Mesodermal cell (in vitro differentiated cells): Measurements from ENCODE around the gene APOL5.
"Not testable (repeated sequence)": the region's sequence is repeated elsewhere in the genome, so short reads cannot be mapped to it uniquely, and the experiment has no call there.

ENCODE experiments used
- H3K27ac ChIP-seq: 2 replicates; pipeline ENCODE4 v1.7.0; 2013; ENCODE audit warnings: mild to moderate bottlenecking, low read depth, low read length, moderate library complexity; ENCODE audit not compliant: severe bottlenecking
- H3K36me3 ChIP-seq: 2 replicates; pipeline ENCODE4 v1.7.1; 2013; ENCODE audit warnings: mild to moderate bottlenecking, low read length, moderate library complexity; ENCODE audit not compliant: control insufficient read depth, insufficient read depth
- H3K4me1 ChIP-seq: one replicate; pipeline ENCODE4 v1.7.1; 2013; ENCODE audit warnings: mild to moderate bottlenecking, low read length; ENCODE audit not compliant: insufficient read depth, control insufficient read depth, poor library complexity, severe bottlenecking
- H3K4me3 ChIP-seq: 2 replicates; pipeline ENCODE4 v1.7.0; 2013; ENCODE audit warnings: low read length, control low read depth, mild to moderate bottlenecking; ENCODE audit not compliant: insufficient read depth, poor library complexity, severe bottlenecking; ENCODE audit errors: extremely low read depth
- H3K9me3 ChIP-seq: 2 replicates; pipeline ENCODE4 v1.7.1; 2013; ENCODE audit warnings: mild to moderate bottlenecking, low read length, moderate library complexity; ENCODE audit not compliant: control insufficient read depth
- WGBS, 2 experiments: methylation state at CpG; one replicate each; pipeline ENCODE4 v1.1.5; 2013; ENCODE audit warnings: missing lambda C conversion rate in 2 of 2; ENCODE audit not compliant: insufficient coverage in 2 of 2; 5-methylcytosine and 5-hydroxymethylcytosine counted together

Gene APOL5

GRCh38 chr22:35686298-35686697 lies 31.4 kb upstream of the APOL5 start:
- H3K4me3 ChIP-seq = no peak overlapping the region
- WGBS, 2 experiments = 75 to 84% methylated on average over 2 to 3 of the region's 4 CpGs

GRCh38 chr22:35687461-35687860 lies 30.2 kb upstream of the APOL5 start:
- Histone ChIP-seq H3K9me3 (no peaks in the 10 kb centered on the region), H3K4me3 (no peak overlapping the region), H3K4me1 (no peaks in the 10 kb centered on the region), H3K36me3 (no peaks in the 10 kb centered on the region), H3K27ac (no peak overlapping the region)
- WGBS, 2 experiments = 87 to 88% methylated on average over 5 to 6 of the region's 6 CpGs

More at GRCh38 chr22:35686298-35686697, 31.4 kb upstream of the APOL5 start:
- Histone ChIP-seq H3K27ac (no peak overlapping the region), H3K36me3 (no peaks in the 10 kb centered on the region), H3K4me1 (no peaks in the 10 kb centered on the region), H3K9me3 (no peaks in the 10 kb centered on the region)

GRCh38 chr22:35688913-35689675 lies 28.6 kb upstream of the APOL5 start:
- H3K9me3 ChIP-seq = no peaks in the 10 kb centered on the region
- WGBS, 2 experiments = 89 to 92% methylated on average over 8 of the region's 10 CpGs
- H3K27ac ChIP-seq = no peak overlapping the region
- H3K4me1 ChIP-seq = no peaks in the 10 kb centered on the region
- H3K36me3 ChIP-seq = no peaks in the 10 kb centered on the region
- no peak overlapping the region for H3K4me3 ChIP-seq

- no peak overlapping the region for H3K4me3 ChIP-seq
- no peak overlapping the region for H3K27ac ChIP-seq
- WGBS, 2 experiments = no CpG with 5 or more reads among the region's 1 CpG
- H3K4me1 ChIP-seq = no peaks in the 10 kb centered on the region
- no peaks in the 10 kb centered on the region for H3K9me3 ChIP-seq
- H3K36me3 ChIP-seq = no peaks in the 10 kb centered on the region
Observed at GRCh38 chr22:35690001-35690400, 27.7 kb upstream of the APOL5 start.

GRCh38 chr22:35695202-35695601 lies 22.5 kb upstream of the APOL5 start:
- WGBS, 2 experiments = 74 to 78% methylated on average over 6 of the region's 13 CpGs
- Histone ChIP-seq H3K27ac (no peak overlapping the region), H3K4me1 (no peaks in the 10 kb centered on the region)

GRCh38 chr22:35697142-35697541 lies 20.5 kb upstream of the APOL5 start:
- no peaks in the 10 kb centered on the region for H3K36me3 ChIP-seq
- H3K4me1 ChIP-seq = no peaks in the 10 kb centered on the region
- H3K9me3 ChIP-seq = no peaks in the 10 kb centered on the region
- 84 to 89% methylated on average over 3 to 5 of the region's 14 CpGs for WGBS, 2 experiments
- no peak overlapping the region for H3K4me3 ChIP-seq
- H3K27ac ChIP-seq = no peak overlapping the region

More at GRCh38 chr22:35695202-35695601, 22.5 kb upstream of the APOL5 start:
- no peaks in the 10 kb centered on the region for H3K9me3 ChIP-seq
- no peaks in the 10 kb centered on the region for H3K36me3 ChIP-seq
- no peak overlapping the region for H3K4me3 ChIP-seq

- not testable (repeated sequence) for H3K27ac ChIP-seq, H3K36me3 ChIP-seq, H3K4me1 ChIP-seq, H3K4me3 ChIP-seq, H3K9me3 ChIP-seq
- WGBS, 2 experiments = 100% methylated on average over 1 of the region's 6 CpGs; no CpG with 5 or more reads in 1 of the 2 experiments
Observed at GRCh38 chr22:35699852-35700251, 17.8 kb upstream of the APOL5 start.

- H3K36me3 ChIP-seq = no peaks in the 10 kb centered on the region
- no peak overlapping the region for H3K4me3 ChIP-seq
- WGBS, 2 experiments = 89 to 93% methylated on average over 5 to 6 of the region's 7 CpGs
- no peak overlapping the region for H3K27ac ChIP-seq
- H3K4me1 ChIP-seq = no peaks in the 10 kb centered on the region
- H3K9me3 ChIP-seq = no peaks in the 10 kb centered on the region
Observed at GRCh38 chr22:35703861-35704584, 13.6 kb upstream of the APOL5 start.

- 97% methylated on average over 3 of the region's 3 CpGs; no CpG with 5 or more reads in 1 of the 2 experiments for WGBS, 2 experiments
- Histone ChIP-seq H3K36me3 (no peaks in the 10 kb centered on the region), H3K9me3 (no peaks in the 10 kb centered on the region), H3K27ac (no peak overlapping the region), H3K4me3 (no peak overlapping the region), H3K4me1 (no peaks in the 10 kb centered on the region)
Observed at GRCh38 chr22:35705141-35705540, 12.5 kb upstream of the APOL5 start.

- no peak overlapping the region for H3K27ac ChIP-seq
- H3K9me3 ChIP-seq = no peaks in the 10 kb centered on the region
- no peaks in the 10 kb centered on the region for H3K36me3 ChIP-seq
- 92 to 96% methylated on average over 2 to 3 of the region's 7 CpGs for WGBS, 2 experiments
- no peaks in the 10 kb centered on the region for H3K4me1 ChIP-seq
- H3K4me3 ChIP-seq = no peak overlapping the region
Observed at GRCh38 chr22:35708453-35708852, 9.2 kb upstream of the APOL5 start.

- H3K9me3 ChIP-seq = no peaks in the 10 kb centered on the region
- no peak overlapping the region for H3K4me3 ChIP-seq
- no peak overlapping the region for H3K27ac ChIP-seq
- WGBS, 2 experiments = 96 to 98% methylated on average over 2 to 4 of the region's 7 CpGs
- no peaks in the 10 kb centered on the region for H3K4me1 ChIP-seq
- no peaks in the 10 kb centered on the region for H3K36me3 ChIP-seq
Observed at GRCh38 chr22:35708917-35709316, 8.8 kb upstream of the APOL5 start.
